GM10248 (cell line): ENCODE results near the gene HCN1.

ENCODE experiments used
- CTCF ChIA-PET: fragments of 300-600 bp; sonication (Branson Sonifier 250); formaldehyde crosslinking; extraction: SDS; loops from one replicate; lab custom pipeline; 2021; ENCODE audit warnings: antibody characterized with exemption; lab: Yijun Ruan, JAX
- POLR2A ChIA-PET: fragments of 350-650 bp; sonication (Branson Sonifier 250); formaldehyde crosslinking; extraction: SDS; loops from one replicate; lab custom pipeline; 2020; ENCODE audit warnings: antibody characterized with exemption; lab: Yijun Ruan, JAX
- DNase-seq: peaks from one replicate; pipeline ENCODE4 v3.0.0; 2012; ENCODE audit errors: extremely low spot score
- CTCF ChIP-seq: IDR thresholded peaks from 2 replicates; pipeline ENCODE4 v1.5.1; 2012; ENCODE audit warnings: mild to moderate bottlenecking, low read depth; ENCODE audit errors: extremely low read depth, missing control alignments, control extremely low read depth

Gene HCN1

GRCh38 chr5:45639040-45639439 is 57.1 kb downstream of the HCN1 start:
- POLR2A ChIA-PET: no interaction called here
- CTCF ChIA-PET: no interaction called here
- TF ChIP-seq CTCF: peak; percentile 6
- no peak for DNase-seq

GRCh38 chr5:45627076-45627656 is 69.0 kb downstream of the HCN1 start:
- POLR2A ChIA-PET: no interaction called here
- no peak for DNase-seq
- CTCF ChIA-PET: interaction anchor here (1.6 kb wide), 1 partner anchor 9 kb away, joined by 3 read pairs; no protein-coding TSS in a partner anchor
- no peak for TF ChIP-seq CTCF

- no peak for DNase-seq
- TF ChIP-seq CTCF: no peak
- CTCF ChIA-PET: no interaction called here
- POLR2A ChIA-PET: no interaction called here
Measured at GRCh38 chr5:45623832-45624231, 72.3 kb downstream of the HCN1 start.

GRCh38 chr5:45622365-45622764 is 73.8 kb downstream of the HCN1 start:
- no peak for DNase-seq
- CTCF ChIA-PET: no interaction called here
- no peak for TF ChIP-seq CTCF
- POLR2A ChIA-PET: no interaction called here

- no peak for TF ChIP-seq CTCF
- POLR2A ChIA-PET: no interaction called here
- DNase-seq: no peak
- CTCF ChIA-PET: interaction anchor here (0.8 to 1.2 kb wide), 5 partner anchors 8 to 17 kb away, joined by 3 to 4 read pairs (median 4); no protein-coding TSS in a partner anchor
Measured at GRCh38 chr5:45617859-45618416, 78.2 kb downstream of the HCN1 start.

GRCh38 chr5:45609661-45610060 is 86.5 kb downstream of the HCN1 start:
- no peak for TF ChIP-seq CTCF
- ChIA-PET POLR2A (no interaction called here), CTCF (interaction anchor here (1.4 kb wide), 1 partner anchor 13 kb away, joined by 3 read pairs; no protein-coding TSS in a partner anchor)
- no peak for DNase-seq
